ENCODE measurements around the gene TPR.

- TF ChIP-seq CTCF (IDR thresholded peaks at IDR 0.05; ENCODE audit: insufficient read depth, low read depth, low read length) (no peak), EZH2 (IDR thresholded peaks at IDR 0.05; ENCODE audit: insufficient read depth, low read length) (no peak)
Observed at GRCh38 chr1:186326009-186326408, 49.0 kb downstream of the TPR start.

Measured in astrocyte (in vitro differentiated cells and primary cell).